Tibial artery (tissue), 4 donors: ENCODE measurements around the gene FDPS.

Experiments
- DNase-seq, 2 donors: peaks; one replicate each; pipeline ENCODE4 v3.0.0-alpha.2; 2019
- H3K27ac ChIP-seq, 2 donors: fragments of 200-600 bp; sonication (generic) in 1 of 2; 1 replicate in 1 of 2; 2 replicates in 1 of 2; pipeline ENCODE4 v1.5.1; 2018 to 2019; ENCODE audit warnings: mild to moderate bottlenecking in 1 of 2
- H3K27me3 ChIP-seq, 2 donors: fragments of 200-600 bp; sonication (generic) in 1 of 2; one replicate each; pipeline versions ENCODE4 v1.5.1 to v1.6.0; 2016 to 2019
- H3K36me3 ChIP-seq, 3 donors: fragments of 200-600 bp; sonication (generic) in 2 of 3; one replicate each; pipeline ENCODE4 v1.5.1; 2016 to 2019; ENCODE audit warnings: mild to moderate bottlenecking in 2 of 3
- H3K4me1 ChIP-seq, 4 donors: fragments of 200-600 bp; sonication (generic) in 2 of 4; 1 replicate in 3 of 4; 2 replicates in 1 of 4; pipeline ENCODE4 v1.5.1; 2016 to 2019
- H3K4me3 ChIP-seq, 2 donors: fragments of 200-600 bp; sonication (generic) in 1 of 2; 1 replicate in 1 of 2; 2 replicates in 1 of 2; pipeline ENCODE4 v1.5.1; 2018 to 2019; ENCODE audit warnings: mild to moderate bottlenecking in 2 of 2
- H3K9me3 ChIP-seq, 3 donors: fragments of 200-600 bp; sonication (generic) in 1 of 3; one replicate each; pipeline ENCODE4 v1.5.1; 2016 to 2019
- CTCF ChIP-seq, 2 experiments: fragments of 200-600 bp in 1 of 2; fragments of 450-650 bp in 1 of 2; IDR thresholded peaks; one replicate each; pipeline ENCODE4 v1.5.1; 2017 to 2019; ENCODE audit warnings: antibody characterized with exemption in 2 of 2, mild to moderate bottlenecking in 1 of 2, moderate library complexity in 1 of 2
- intact Hi-C: fragments of 100-400 bp; cut with DNase I; formaldehyde crosslinking; loops from one replicate; pipeline ENCODE4 v1.15.0; 2023; ENCODE audit warnings: low total_unique reads

The FDPS gene

GRCh38 chr1:155279268-155279667 is 29.4 kb upstream of the FDPS start:
- Histone ChIP-seq H3K36me3 (no peaks in the 10 kb centered on the region), H3K27me3 (no peaks in the 10 kb centered on the region), H3K27ac (no peak overlapping the region), H3K9me3 (no peaks in the 10 kb centered on the region), H3K4me1 (peaks cover 13 to 20% (median 16%) of the 10 kb centered on the region in 4 donors), H3K4me3 (no peak overlapping the region)
- TF ChIP-seq CTCF (IDR thresholded peaks at IDR 0.05): no peak
- intact Hi-C loops: loop anchor here (5.0 to 10.0 kb wide), 3 partner anchors 43 to 313 kb away; partner anchors contain the start of genes ASH1L and RUSC1
- DNase-seq: no peak

DNA sequence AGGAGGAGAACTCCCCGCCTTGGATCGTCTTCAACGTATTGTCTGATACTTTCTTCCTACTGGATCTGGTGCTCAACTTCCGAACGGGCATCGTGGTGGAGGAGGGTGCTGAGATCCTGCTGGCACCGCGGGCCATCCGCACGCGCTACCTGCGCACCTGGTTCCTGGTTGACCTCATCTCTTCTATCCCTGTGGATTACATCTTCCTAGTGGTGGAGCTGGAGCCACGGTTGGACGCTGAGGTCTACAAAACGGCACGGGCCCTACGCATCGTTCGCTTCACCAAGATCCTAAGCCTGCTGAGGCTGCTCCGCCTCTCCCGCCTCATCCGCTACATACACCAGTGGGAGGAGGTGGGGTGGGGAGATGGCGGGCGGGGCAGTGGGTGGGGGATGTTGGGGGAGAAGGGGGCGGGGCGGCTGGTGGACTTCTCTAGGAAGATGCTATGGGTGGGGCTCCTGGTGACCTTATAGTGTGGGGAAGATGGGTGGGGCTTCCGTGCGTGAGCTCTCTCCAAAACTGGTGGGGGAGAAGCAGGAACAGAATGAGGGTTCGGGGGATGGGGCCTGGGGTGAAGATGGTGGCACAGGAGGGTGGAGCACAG is 26.1 kb upstream of the FDPS start:
- Histone ChIP-seq H3K27me3 (no peaks in the 10 kb centered on the region), H3K27ac (no peak overlapping the region), H3K36me3 (no peaks in the 10 kb centered on the region), H3K4me1 (peaks cover 7 to 12% (median 9%) of the 10 kb centered on the region in 4 donors), H3K9me3 (no peaks in the 10 kb centered on the region), H3K4me3 (no peak overlapping the region)
- no peak for TF ChIP-seq CTCF (IDR thresholded peaks at IDR 0.05)
- no peak for DNase-seq
- intact Hi-C loops: no loop called here

DNA sequence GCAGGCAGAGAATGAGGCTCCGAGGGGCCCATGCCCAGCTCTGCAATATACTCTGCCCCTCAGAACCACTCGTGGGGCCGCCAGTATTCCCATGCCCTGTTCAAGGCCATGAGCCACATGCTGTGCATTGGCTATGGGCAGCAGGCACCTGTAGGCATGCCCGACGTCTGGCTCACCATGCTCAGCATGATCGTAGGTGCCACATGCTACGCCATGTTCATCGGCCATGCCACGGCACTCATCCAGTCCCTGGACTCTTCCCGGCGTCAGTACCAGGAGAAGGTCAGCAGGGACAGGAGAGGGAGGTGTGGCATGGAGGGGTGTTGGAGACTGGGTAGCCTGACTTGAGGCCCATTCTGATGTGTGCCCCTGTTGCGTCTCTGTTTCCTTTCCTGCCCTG is 24.2 kb upstream of the FDPS start:
- TF ChIP-seq CTCF (IDR thresholded peaks at IDR 0.05): no peak
- no peaks in the 10 kb centered on the region for H3K27me3 ChIP-seq
- H3K27ac ChIP-seq: no peak overlapping the region
- H3K9me3 ChIP-seq: no peaks in the 10 kb centered on the region
- H3K4me3 ChIP-seq: no peak overlapping the region
- DNase-seq: no peak
- intact Hi-C loops: no loop called here
- H3K4me1 ChIP-seq: no peaks in the 10 kb centered on the region
- peaks cover 0 to 5% (median 0%) of the 10 kb centered on the region in 3 donors for H3K36me3 ChIP-seq

DNA sequence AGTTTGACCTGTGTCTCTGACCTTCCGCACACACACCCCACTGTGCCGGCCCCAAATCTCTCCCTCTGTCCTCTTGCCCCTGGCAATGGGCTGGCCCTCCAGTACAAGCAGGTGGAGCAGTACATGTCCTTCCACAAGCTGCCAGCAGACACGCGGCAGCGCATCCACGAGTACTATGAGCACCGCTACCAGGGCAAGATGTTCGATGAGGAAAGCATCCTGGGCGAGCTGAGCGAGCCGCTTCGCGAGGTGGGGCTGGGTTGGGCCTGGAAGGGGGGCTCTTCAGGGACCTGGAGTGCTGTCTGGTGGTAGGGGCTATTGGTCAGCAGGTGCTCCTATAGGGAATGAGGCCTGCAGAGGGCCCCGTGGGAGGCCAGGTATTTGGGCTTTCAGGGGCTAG is 23.6 kb upstream of the FDPS start:
- Histone ChIP-seq H3K4me1 (no peaks in the 10 kb centered on the region), H3K9me3 (no peaks in the 10 kb centered on the region), H3K27me3 (no peaks in the 10 kb centered on the region), H3K27ac (no peak overlapping the region), H3K4me3 (no peak overlapping the region), H3K36me3 (peaks cover 0 to 5% (median 0%) of the 10 kb centered on the region in 3 donors)
- no peak for DNase-seq
- intact Hi-C loops: no loop called here
- no peak for TF ChIP-seq CTCF (IDR thresholded peaks at IDR 0.05)

DNA sequence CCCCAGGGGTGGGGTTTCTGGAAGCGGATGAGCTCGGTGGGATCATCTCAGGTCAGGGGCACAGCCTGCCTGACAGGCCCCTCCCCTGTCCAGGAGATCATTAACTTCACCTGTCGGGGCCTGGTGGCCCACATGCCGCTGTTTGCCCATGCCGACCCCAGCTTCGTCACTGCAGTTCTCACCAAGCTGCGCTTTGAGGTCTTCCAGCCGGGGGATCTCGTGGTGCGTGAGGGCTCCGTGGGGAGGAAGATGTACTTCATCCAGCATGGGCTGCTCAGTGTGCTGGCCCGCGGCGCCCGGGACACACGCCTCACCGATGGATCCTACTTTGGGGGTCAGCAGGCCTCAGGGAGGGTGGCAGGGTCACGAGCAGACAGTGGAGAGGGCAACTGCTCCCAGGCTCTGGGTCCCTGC is 23.0 kb upstream of the FDPS start:
- no peak for DNase-seq
- peaks cover 0 to 5% (median 0%) of the 10 kb centered on the region in 3 donors for H3K36me3 ChIP-seq
- intact Hi-C loops: no loop called here
- H3K4me3 ChIP-seq: no peak overlapping the region
- H3K9me3 ChIP-seq: no peaks in the 10 kb centered on the region
- H3K27me3 ChIP-seq: no peaks in the 10 kb centered on the region
- no peak for TF ChIP-seq CTCF (IDR thresholded peaks at IDR 0.05)
- H3K27ac ChIP-seq: no peak overlapping the region
- no peaks in the 10 kb centered on the region for H3K4me1 ChIP-seq

DNA sequence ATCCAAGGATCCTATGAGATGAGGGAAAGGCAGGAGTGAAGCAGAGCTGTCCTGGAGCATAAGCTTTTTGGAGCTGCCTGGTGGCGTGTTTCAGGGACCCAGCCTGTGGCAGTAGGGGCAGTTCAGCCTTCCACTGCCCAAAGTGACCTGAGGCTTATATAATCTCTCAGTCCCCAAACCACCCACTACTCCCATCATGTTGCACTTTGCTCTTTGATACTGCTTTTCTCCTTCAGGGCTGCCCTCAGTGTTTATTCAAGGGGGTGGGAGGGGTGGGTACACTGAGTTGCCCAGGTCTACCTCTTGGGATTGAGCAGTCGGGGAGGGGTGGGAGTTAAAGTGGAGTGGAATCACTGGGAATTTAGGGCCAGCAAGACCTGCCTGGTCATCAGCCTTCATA is 22.1 kb upstream of the FDPS start:
- TF ChIP-seq CTCF (IDR thresholded peaks at IDR 0.05): no peak
- no peak overlapping the region for H3K27ac ChIP-seq
- H3K4me3 ChIP-seq: no peak overlapping the region
- intact Hi-C loops: no loop called here
- H3K36me3 ChIP-seq: peaks cover 0 to 5% (median 0%) of the 10 kb centered on the region in 3 donors
- DNase-seq: no peak
- H3K27me3 ChIP-seq: peaks cover 0 to 3% of the 10 kb centered on the region in 2 donors
- H3K4me1 ChIP-seq: no peaks in the 10 kb centered on the region
- no peaks in the 10 kb centered on the region for H3K9me3 ChIP-seq
